DMS153 treated with DMSO at 0.1 percent for 48 hours (cell line): ENCODE data around the gene ARHGEF4.

Source experiments
- DNase-seq: peaks from one replicate; lab custom pipeline; 2025; ENCODE audit not compliant: unreplicated experiment; lab: John Stamatoyannopoulos, UW

Gene ARHGEF4

DNA sequence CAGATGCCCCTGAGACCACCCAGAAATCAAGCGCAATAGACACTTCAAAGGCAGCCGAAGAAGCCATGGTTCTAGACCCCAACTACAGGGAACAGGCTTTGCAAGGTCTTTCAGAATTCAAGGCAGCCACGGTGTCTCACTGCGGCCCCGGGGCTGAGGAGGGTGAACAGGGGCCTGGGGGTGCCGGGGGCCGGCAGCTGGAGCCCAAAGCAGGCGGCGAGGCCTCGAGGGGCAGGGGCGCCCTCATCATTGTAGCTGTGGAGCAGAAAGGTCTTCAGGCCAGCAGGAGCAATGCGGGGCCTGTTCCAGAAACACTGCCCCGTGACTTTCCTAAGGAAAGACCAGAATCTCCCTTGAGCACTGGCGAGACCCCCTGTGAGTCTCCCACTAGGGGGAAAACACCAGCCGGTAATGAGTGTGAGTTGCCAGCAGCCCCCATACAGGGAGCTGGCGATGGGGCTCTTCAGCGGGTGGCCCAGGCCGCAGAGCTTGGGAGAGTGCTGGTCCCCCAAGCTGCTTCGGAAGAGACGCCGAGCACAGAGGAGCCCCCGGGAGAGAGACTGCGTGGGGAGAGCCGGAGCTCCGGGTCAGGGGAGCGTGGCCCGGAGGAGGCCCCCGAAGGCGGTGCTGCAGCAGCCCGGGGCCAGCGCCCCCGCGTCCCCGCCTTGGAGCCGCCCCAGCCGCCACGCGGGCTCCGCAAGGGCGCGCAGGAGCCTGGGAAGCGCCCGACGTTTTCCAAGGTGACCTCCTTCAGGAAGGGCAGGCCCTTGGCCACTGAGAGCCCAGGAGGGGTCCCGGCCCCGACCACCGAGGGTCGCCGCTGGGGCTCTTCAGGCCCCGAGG, 79.1 kb downstream of the ARHGEF4 start:
- DNase-seq, result no peak

DNA sequence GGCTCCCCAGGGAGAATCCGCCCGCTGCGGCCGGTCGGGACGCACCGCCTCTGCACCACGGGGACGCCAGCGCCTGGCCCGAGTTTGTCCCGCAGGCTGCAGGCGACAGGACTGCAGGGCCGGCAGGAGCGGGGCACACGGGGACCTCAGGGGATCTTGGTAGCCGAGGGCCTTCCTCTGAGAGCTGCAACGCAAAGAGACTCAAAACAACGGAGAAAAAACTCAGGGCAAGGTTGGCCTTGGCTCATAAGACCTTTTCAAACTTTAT, 79.7 kb downstream of the ARHGEF4 start:
- DNase-seq, result no peak

DNA sequence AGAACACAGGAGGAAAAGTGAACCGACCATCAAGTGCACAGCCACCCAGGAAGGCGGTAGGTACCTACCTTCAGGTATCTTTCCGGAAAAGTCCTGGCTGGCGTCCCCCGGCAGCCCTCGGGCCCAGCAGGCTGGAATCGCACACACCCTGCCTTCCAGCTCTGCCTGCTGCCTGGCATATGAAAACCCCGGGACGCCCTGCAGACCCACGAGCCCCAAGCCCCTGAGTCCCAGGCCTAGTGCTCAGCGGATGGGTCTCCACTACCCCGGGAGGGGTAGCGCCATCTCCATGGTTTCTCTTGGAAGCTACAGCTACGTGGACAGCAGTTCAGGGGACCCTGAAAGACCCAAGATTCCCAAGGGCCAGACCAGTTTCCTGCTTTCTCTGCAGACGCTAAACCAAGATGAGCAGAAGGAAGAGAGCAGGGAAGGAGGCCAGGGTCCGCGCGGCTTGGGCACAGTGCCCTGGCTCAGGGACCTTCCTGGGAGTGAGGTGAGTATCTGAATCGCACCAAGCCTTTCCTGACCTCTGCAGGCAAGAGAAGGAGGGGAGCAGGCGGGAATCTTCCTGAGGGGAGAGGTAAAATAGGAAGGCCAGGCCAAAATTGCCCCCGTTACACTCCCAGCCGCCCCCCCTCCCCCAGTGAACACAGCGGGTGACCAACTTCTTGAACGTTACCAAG, 80.4 kb downstream of the ARHGEF4 start:
- no peak for DNase-seq

DNA sequence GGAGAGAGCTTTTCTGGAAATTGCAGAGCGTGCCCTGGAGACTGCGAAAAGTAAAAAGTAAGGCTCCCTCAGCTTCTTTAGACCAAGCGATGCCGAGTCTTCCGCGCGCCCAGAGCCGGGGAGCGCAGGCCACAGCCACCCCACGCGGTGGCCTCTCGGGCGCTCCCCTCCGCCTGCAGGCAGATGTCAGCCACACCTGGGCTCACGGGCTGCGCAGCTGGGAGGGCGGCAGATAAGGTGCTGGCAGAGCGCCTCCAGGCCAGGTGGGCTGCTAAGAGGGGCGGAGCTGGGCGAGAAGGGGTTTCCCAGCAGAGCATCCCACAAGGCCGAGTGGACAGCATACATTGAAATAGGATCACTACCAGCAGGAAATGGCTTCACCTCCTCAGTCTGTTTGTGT, 81.7 kb downstream of the ARHGEF4 start:
- no peak for DNase-seq

DNA sequence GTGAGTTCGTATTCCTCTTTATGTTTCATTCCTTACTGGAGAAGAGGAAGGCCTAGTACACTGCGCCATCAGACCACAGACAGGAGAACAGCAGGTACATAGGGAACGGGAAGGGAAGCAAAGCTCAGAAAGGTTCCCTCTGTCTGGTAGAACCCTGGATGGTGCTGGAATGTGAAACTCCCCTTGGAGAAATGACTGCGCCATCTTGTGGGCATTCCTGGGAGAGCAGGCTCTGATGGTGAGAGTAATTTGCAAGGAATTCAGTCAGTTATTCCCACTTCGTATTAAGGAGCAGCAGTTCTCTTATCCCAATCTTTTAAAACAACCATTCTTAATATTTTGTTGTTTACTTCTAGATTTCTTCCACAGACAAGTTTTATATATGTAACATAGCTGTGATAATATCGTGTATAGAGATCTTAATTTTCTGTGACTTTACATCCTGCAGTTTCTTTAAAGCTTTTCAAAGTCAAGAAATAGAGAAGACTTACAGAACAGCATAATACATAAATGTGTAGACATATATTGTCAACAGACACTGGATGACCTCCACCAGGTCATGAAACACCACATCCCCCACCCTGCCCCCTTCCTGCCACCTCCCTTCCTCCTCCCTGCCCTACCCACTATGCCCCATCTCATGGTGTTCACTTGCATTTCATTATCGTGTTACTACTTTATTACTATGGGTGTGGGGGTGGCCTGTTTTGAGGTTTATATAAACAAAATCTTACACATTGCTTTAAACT, 83.9 kb downstream of the ARHGEF4 start:
- peak; percentile 36 for DNase-seq

DNA sequence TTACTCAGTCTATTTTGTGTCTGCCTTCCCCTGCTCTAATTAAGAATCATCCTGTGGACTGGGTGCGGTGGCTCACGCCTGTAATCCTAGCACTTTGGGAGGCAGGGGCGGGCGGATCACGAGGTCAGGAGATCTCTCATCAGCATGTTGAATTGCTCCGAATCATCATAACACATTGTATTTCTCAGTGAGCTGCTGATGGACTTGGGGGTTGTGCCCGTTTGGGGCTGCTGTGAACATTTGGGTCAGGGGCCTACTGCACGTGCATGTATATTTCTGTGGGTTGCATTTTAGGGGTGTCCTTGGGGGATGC, 84.4 kb downstream of the ARHGEF4 start:
- DNase-seq, result no peak

DNA sequence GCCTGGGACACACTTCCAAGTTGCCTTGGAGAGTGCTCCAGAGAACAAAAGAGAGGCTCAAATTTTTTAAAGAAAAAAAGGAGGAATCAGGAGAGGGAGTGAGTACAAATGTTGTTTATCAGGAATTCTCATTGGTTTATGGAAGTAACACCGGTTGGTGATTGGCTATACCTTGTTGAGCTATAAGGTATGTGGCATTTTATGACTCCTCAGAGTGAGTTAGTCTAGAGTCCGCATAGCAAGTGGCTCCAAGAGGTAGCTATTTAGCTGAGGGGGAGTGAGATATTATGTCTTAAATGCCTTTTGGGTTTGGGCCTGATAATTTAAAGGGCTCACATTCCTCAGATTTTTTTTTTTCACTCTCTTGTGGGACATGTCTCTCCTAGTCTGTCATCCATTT, 85.7 kb downstream of the ARHGEF4 start:
- DNase-seq, result no peak

DNA sequence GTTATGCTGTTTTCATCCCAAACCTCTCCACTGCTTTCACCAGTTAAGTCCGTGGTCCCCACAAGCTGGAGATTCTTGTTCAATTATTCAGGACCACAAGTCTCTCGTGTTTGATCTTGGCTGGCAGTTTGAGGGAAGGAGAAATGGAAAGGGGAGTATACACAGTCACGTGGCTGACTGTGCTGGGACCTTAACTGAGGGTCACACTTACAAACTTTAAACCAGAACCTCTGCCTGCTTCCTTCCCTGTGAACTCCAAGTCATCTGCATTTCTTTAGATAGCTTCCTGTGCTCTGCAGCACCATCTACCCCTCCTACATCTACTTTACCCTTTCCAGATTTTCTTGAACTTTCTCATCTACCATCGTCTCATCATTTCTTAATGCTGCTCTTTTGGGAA, 91.7 kb downstream of the ARHGEF4 start:
- no peak for DNase-seq

DNA sequence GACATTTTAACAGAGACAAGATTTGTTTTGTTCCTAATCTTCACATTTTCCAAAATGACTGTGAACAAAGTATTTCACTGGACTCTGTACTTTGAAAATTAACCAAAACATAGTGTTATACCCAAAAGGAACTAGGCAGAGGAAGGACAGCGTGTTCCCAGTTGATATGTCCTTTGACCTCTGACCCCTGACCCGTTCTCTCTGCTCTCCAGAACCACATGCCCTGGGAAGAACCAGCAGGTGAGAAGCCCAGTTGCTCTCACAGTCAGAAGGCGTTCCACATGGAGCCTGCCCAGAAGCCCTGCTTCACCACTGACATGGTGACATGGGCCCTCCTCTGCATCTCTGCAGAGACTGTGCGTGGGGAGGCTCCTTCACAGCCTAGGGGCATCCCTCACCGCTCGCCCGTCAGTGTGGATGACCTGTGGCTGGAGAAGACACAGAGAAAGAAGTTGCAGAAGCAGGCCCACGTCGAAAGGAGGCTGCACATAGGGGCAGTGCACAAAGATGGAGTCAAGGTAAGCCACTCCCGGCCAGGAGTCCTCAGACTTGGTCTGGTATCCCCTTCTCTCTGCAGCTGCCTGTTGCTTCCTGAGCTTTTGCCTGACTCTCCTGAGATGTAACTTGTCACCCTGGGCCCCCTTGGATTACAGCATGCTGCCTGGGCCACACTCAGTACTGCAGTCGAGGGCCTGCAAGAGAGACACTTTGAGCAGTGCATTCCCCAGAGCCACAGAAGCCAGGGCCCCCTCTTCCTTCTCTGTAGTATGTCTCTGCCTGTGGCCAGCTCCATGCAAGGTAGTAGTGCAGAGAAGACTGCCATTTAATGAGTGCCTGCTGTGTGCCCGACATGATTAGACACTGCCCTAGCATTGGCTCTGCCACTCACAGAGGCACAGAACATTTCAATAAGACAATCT, 94.3 kb downstream of the ARHGEF4 start:
- DNase-seq, result no peak

DNA sequence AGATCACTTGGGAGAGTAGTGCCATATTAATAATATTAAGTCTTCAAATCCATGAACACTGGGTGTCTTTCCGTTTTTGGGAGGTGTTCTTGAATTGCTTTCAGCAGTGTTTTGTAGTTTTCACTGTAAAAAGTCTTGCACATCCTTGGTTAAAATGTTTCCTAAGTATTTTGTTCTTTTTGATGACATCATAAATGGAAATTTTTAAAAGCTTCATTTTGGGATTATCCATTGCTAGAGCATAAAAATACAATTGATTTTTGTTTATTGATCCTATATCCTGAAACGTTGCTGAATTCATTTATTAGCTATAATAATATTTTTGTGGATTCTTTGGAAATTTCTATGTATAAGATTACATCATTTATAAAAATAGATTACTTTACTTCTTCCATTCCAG, 96.8 kb downstream of the ARHGEF4 start:
- no peak for DNase-seq

DNA sequence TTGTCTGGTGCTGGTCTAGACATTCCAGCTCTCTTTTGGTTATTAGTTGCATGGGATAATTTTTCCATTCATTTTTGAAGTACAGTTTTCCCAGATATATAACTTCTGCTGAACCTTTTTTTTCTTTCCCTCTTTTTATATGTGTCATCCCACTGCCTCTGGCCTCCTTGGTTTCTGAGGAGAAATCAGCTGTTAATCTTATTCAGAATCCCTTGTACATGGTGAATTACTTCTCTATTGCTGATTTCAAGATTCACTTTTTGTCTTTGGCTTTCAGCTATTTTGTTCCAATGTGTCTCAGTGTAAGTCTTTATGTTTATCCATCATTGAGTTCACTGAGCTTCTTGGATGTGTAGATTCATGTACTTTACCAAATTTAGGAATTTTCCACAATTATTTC, 99.7 kb downstream of the ARHGEF4 start:
- DNase-seq, result no peak

DNA sequence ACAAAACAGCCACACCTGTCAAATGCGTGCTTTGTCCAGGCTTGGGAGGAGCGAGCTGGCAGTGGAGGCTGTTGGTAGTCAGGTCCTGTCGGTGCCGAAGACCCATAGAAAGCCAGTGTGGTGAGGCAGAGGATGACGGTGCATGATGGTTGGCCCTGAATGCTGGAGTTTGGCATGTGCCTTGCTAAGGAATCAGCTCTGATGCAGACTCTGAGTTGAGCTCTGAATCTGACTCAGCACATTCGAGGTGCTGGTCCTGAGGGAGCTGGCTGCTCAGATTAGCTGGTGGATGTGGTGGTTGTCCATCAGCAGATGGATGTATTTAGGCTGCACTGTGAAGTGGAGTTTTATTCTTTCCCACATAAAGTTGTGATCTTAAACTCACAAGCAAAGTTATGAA, 111.3 kb downstream of the ARHGEF4 start:
- DNase-seq, result no peak

DNA sequence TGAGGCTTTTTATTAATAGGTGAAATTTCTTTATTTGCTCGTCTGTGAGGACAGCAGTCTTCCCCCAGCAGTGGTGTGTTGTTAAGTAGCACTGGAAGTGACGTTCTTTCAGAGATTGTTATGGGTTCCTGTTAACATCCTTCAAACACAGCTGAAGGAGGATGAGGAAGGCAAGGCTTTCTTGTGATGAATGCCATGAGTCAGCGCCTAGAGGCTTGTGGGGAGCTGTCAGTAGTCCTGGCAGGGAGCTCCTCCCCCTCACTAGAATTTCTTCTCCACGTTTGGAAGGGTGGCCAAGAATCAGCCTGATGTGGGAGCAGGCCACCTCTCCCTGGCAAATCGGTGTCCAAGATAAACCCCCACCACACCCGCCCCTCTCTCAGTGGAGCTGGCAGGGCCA, 113.2 kb downstream of the ARHGEF4 start:
- DNase-seq, result no peak

DNA sequence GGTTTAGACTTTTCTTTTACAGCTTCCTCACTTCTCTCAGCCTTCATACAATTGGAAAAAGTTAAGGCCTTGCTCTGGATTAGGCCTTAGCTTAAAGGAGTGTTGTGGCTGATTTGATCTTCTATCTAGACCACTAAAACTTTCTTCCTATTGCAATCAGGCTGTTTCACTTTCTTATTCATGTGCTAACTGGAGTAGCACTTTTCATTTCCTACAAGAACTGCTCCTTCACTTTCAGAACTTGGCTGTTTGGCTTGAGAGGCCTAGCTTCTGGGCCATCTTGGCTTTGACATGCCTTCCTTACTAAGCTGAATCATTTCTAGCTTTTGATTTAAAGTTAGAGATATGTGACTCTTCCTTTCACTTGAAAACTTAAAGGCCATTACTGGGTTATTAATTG, 114.3 kb downstream of the ARHGEF4 start:
- no peak for DNase-seq

DNA sequence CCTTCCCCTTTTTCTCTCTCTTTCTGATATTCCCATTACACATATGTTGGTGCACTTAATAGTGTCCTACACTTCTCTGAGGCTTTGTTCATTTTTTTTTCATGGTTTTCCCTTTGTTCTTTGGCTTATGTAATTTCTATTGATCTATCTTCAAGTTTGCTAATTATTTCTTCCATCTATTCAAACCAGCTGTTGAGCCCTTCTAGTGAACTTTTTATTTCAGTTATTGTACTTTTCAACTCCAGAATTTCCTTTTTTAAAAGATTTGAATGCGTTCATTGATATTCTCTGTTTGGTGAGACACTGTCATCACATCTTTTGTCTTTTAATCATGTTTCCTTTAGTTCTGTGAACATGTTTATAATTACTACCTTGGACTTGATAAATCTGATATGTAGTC, 118.2 kb downstream of the ARHGEF4 start:
- no peak for DNase-seq

DNA sequence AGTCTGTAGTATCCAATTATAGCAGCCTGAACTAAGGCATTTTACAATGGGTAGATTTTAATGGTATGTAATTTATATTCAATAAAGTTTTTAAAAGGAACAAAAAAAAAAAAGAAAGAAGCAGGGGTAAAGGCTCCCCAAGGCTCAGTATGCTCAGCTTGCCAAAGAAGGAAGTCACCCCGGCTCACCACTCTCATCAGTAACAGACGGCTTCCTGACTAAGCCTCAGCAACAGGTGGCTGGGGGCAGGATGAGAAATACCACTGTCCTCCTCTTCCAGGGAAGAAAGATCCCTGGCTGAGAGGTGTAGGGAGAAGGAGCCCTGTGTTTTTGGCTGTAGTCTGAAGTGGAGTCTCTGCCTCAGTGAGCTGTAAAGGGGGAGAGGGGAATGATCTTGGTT, 121.2 kb downstream of the ARHGEF4 start:
- no peak for DNase-seq

DNA sequence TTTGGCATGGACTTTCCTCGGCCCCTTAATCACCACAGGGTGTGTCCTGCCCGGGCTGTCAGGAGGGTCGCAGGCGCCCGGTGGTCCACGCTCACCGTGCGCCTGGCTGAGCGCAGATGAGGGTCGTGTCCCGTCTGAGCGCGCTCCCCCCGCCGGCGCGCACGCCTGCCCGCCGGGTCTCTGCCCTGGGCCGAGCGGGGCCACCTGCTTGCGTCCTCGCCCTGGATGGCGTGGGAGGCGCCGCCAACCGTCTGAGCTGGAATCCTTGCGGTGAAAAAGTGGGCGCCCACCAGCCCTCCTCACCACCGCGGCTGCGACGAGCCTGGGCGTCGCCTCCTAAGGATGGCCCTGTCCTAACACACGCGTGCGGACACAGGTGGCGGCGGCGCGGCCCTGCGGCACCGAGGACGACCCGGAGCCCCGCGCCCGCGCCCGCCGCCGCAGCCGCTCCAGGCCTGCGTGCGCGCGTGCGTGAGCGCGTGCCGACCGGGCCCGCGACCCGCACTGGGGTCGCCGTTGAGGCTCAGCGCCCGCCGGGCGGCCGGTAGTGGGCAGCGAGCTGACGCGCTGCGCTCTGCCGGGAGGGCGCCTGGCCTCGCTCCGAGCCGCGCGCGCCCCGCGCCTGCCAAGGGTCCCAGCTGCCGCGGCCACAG, 126.6 kb downstream of the ARHGEF4 start:
- no peak for DNase-seq

DNA sequence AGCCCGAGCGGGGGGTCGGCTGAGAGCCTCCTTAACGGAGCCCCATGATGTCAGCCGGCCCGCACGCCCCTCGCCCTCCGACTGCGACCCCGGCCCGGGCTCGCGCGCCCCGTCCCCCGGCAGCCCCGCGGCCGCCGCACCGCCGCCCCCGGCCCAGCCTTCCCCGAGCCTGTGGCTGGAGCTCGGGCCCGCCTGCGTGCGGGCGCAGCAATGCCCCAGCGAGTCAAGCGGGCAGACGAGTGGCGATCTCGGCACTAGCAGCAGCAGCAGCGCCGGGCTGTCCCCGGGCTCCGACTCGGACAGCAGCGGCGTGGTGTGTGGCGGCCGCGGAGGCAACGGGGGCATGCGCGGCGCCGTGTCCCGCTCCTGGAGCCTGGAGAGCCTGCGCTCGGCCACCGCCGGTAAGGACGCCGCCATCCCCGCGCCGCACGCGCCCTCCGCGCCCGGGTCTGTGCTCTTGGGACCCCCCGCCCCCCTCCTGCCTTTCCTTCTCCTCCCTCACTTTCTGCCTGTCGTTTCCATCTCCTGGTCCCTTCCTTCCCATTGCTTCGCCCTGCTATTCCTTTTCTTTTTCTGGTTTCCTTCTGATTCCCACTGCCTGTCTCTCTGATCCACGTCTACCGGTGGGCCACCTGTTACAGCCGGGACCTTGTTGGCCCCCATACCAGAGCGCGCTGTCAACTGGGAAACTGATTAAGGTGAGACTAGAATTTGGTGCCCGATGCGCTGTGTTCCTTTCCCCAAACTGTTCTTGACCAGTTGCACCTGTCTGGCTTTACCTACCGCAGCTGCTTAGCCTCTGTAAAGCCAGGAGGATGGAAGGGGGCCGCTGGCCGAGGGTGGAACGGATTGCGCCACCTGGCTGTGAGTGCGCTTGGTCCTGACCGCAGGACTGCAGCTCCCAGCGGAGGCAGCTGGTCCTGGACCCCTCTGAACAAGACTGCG, 127.4 kb downstream of the ARHGEF4 start:
- DNase-seq, result no peak

DNA sequence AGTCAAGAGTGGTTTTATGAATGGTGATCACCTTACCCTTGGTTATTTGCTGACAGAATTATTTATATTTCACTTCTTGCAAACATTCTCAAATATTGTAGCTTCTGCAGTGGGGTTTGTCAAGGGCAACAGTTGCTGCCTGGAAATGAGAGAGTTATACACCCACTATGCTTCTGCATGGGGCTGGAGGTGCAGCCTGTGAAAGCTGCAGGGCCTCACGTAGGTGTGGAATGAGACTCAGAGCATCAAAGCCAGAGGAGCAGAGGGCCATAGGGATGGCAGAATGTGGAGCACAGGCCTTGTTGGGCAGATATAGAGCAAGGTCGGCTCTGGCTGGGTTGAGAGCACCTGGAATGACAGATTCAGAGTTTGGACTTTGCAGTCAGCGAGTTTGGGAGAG, 128.2 kb downstream of the ARHGEF4 start:
- DNase-seq, result no peak
